GM13976 (cell line): Measurements from ENCODE around the gene SAMD5.
A peak's percentile ranks its signal among the peaks of the same experiment; 100 is the strongest.

Source experiments
- DNase-seq: peaks from one replicate; pipeline ENCODE4 v3.0.0; 2012; ENCODE audit warnings: low spot score
- CTCF ChIP-seq: IDR thresholded peaks from 2 replicates; pipeline ENCODE4 v1.5.1; 2012; ENCODE audit warnings: borderline replicate concordance, mild to moderate bottlenecking; ENCODE audit not compliant: insufficient read depth; ENCODE audit errors: extremely low read depth, missing control alignments, control extremely low read depth
- in situ Hi-C: fragments of 300-500 bp; cut with MboI; formaldehyde crosslinking; loops from one replicate; pipeline ENCODE4 v1.12.0; 2022; ENCODE audit warnings: low sequenced_read_pairs, mixed read lengths, inconsistent platforms; ENCODE audit not compliant: unreplicated experiment

Gene SAMD5

GRCh38 chr6:147508042-147508865 lies at the start of gene SAMD5:
TSS of gene SAMD5 (plus strand) at chr6:147508690. CDS start at chr6:147508929, 239 bp downstream.
- DNase-seq, result peak; percentile 53
- in situ Hi-C loops, result loop anchor here (25.0 kb wide), 2 partner anchors 654 to 954 kb away; no protein-coding TSS in a partner anchor
- TF ChIP-seq CTCF, result no peak

- no peak for DNase-seq
- TF ChIP-seq CTCF, result no peak
- in situ Hi-C loops, result no loop called here
These were observed 48.7 kb upstream of the SAMD5 start for GRCh38 chr6:147459780-147460179.

- in situ Hi-C loops, result no loop called here
- TF ChIP-seq CTCF, result no peak
- DNase-seq, result no peak
These were observed 44.8 kb upstream of the SAMD5 start for GRCh38 chr6:147463651-147464050.

GRCh38 chr6:147467428-147467827 lies 41.1 kb upstream of the SAMD5 start:
- no peak for TF ChIP-seq CTCF
- in situ Hi-C loops, result no loop called here

GRCh38 chr6:147467886-147468285 lies 40.6 kb upstream of the SAMD5 start:
- in situ Hi-C loops, result no loop called here
- no peak for DNase-seq
- no peak for TF ChIP-seq CTCF

More at GRCh38 chr6:147467428-147467827, 41.1 kb upstream of the SAMD5 start:
- no peak for DNase-seq

GRCh38 chr6:147468634-147469033 lies 39.9 kb upstream of the SAMD5 start:
- DNase-seq, result no peak
- TF ChIP-seq CTCF, result no peak
- in situ Hi-C loops, result no loop called here
